ENCODE measurements around the gene LRRC23.
"Not testable (repeated sequence)": the region's sequence is repeated elsewhere in the genome, so short reads cannot be mapped to it uniquely, and the experiment has no call there.

LRRC23 gene

GRCh38 chr12:6902448-6902847 is 2.2 kb upstream of the LRRC23 start:
- DNase-seq (ENCODE audit: low read depth in 2 of 2), result no peak

DNA sequence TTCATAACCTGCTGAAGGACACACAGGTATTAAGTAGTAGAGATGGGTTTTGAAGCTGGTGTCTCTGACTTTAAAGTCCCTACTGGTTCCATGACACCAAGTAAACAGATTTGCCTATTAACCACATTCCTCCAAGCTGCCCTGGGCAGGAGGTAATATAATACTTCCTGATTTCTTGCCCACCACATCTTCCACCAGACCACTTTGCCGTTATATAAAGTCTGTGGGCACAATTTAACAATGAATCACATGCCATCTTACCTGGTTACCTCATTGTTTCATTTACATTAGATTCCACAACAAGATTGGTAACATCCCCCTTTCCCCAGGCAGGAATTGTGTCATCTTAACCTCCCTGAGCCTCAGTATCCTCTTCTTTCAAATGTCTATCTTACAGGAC is 900 bp upstream of the LRRC23 start:
- no peak for DNase-seq (ENCODE audit: low read depth in 2 of 2)

- no peak for DNase-seq (ENCODE audit: low read depth in 2 of 2)
Measured at GRCh38 chr12:6905414-6906040, 905 bp downstream of the LRRC23 start.

DNA sequence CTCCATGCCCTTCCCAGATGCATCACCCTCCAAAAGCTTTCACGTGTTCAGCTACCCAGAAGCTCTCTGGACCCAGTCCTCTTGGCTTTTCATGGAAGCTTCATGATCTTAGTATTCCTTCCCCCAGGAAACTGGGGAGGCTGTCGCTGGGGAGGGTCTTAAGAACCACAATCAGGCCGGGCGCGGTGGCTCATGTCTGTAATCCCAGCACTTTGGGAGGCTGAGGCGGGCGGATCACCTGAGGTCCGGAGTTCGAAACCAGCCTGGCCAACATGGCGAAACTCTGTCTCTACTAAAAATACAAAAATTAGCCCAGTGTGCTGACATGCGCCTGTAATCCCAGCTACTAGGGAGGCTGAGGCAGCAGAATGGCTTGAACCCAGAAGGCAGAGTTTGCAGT is 3.5 kb downstream of the LRRC23 start:
- not testable (repeated sequence) for DNase-seq (ENCODE audit: low read depth in 2 of 2)

- no peak for DNase-seq (ENCODE audit: low read depth in 2 of 2)
Measured at GRCh38 chr12:6909421-6910145, 5.0 kb downstream of the LRRC23 start.

GRCh38 chr12:6912164-6912935 is 7.7 kb downstream of the LRRC23 start:
- no peak for DNase-seq (ENCODE audit: low read depth in 2 of 2)

GRCh38 chr12:6914246-6914946 is 9.8 kb downstream of the LRRC23 start, which contains the start of gene ENO2:
Gene ENO2, plus strand, starts transcription at chr12:6914580. Its CDS starts 1,253 bp downstream, at chr12:6915833.
- peak; percentile 69 to 72 for DNase-seq (ENCODE audit: low read depth in 2 of 2)

- no peak for DNase-seq (ENCODE audit: low read depth in 2 of 2)
Measured at GRCh38 chr12:6914947-6915788, 10.5 kb downstream of the LRRC23 start.

DNA sequence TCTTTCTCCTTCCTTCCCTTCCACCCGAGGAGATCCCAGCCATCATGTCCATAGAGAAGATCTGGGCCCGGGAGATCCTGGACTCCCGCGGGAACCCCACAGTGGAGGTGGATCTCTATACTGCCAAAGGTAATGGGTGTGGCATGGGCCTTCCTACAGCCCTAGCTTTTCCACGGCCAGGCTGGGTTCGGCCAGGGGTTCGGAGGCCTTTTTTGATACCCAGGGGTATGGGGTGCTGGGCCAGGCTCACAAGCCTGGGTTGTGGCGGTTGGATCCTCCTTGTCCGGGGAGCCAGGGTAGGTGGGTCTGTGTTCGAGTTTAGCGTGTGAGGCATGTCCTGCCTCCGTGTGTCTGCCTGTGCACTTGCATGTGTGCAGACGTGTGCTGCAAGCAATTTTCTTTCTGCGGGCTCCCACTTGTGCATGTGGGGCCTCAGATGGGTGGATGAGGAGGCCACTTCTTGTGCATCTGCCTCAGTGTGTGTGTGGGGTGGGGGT is 11.2 kb downstream of the LRRC23 start:
- no peak for DNase-seq (ENCODE audit: low read depth in 2 of 2)

DNA sequence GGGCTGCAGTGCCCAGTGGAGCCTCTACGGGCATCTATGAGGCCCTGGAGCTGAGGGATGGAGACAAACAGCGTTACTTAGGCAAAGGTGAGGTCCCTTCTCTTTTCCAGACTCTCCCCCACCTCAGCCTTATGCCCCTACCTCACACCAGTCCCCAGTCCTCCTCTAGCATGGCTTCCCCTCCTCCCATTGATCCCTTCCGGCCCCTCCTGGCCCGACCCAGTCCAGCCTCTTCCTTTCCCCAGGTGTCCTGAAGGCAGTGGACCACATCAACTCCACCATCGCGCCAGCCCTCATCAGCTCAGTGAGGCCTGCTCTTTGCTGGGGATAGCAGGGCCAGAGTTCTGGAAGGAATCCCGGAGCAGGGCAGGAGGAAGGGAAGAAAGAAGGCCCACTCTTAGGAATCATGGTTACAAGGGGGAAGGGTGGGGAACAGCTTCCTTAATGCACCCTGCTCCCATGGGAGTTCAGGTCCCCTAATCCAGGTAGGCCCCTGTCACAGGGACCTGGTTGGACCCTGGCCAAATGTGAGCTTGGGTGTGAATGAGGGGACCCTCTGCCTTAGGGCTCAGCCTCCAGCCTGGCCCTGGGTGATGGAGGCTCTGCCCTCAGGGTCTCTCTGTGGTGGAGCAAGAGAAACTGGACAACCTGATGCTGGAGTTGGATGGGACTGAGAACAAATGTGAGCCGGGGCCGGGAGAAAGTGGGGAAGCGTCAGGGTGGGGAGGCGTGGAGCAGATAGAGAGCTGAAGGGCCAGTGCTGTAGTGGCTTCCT is 12.0 kb downstream of the LRRC23 start:
- DNase-seq (ENCODE audit: low read depth in 2 of 2), result no peak

DNA sequence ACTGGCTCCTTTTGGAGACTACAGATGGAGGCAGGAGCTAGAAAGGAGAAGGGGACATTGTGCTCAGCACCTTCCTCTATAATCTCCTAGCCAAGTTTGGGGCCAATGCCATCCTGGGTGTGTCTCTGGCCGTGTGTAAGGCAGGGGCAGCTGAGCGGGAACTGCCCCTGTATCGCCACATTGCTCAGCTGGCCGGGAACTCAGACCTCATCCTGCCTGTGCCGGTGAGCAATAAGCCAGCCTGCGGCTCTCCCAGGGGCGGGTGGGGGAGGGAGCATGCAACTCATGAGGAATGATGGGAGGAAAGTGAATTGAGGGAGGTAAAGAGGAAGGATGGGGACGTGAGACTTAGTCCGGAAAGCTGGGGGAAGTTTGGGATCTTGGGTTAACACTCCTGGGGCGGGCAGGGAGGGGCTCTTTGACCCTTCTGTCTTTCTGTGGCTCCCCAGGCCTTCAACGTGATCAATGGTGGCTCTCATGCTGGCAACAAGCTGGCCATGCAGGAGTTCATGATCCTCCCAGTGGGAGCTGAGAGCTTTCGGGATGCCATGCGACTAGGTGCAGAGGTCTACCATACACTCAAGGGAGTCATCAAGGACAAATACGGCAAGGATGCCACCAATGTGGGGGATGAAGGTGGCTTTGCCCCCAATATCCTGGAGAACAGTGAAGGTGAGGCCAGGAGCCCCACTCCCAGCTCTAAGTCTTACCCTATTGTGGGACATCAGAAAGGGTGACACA is 13.0 kb downstream of the LRRC23 start:
- no peak for DNase-seq (ENCODE audit: low read depth in 2 of 2)

DNA sequence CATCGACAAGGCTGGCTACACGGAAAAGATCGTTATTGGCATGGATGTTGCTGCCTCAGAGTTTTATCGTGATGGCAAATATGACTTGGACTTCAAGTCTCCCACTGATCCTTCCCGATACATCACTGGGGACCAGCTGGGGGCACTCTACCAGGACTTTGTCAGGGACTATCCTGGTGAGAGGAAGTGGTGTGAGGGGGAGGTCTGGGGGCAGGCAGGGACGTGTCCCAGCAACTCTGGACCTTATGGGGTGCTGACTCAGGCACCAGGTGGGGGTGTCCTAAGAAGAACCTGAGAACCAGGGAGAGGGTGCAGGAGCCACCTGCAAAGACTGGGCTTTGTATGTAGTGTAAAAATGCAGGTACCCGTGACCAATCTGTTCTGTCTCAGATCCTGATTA is 15.0 kb downstream of the LRRC23 start:
- DNase-seq (ENCODE audit: low read depth in 2 of 2), result no peak

DNA sequence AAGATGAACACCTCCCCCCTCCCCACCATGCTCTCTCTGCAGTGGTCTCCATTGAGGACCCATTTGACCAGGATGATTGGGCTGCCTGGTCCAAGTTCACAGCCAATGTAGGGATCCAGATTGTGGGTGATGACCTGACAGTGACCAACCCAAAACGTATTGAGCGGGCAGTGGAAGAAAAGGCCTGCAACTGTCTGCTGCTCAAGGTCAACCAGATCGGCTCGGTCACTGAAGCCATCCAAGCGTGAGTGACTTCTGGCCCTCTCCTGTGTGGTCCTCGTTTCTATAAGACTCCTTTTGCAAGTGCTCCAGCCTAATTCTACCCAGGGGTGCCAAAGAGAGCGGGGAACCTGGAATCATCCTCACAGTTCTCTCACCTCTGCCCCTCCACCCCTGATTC is 16.9 kb downstream of the LRRC23 start:
- DNase-seq (ENCODE audit: low read depth in 2 of 2), result no peak

GRCh38 chr12:6921996-6922946 is 17.6 kb downstream of the LRRC23 start:
- DNase-seq (ENCODE audit: low read depth in 2 of 2), result no peak

DNA sequence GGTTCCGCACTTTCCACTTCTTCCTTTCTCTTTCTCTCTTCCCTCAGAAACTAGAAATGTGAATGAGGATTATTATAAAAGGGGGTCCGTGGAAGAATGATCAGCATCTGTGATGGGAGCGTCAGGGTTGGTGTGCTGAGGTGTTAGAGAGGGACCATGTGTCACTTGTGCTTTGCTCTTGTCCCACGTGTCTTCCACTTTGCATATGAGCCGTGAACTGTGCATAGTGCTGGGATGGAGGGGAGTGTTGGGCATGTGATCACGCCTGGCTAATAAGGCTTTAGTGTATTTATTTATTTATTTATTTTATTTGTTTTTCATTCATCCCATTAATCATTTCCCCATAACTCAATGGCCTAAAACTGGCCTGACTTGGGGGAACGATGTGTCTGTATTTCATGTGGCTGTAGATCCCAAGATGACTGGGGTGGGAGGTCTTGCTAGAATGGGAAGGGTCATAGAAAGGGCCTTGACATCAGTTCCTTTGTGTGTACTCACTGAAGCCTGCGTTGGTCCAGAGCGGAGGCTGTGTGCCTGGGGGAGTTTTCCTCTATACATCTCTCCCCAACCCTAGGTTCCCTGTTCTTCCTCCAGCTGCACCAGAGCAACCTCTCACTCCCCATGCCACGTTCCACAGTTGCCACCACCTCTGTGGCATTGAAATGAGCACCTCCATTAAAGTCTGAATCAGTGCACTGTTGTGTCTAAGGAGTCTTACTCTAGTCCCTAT is 18.5 kb downstream of the LRRC23 start:
- DNase-seq (ENCODE audit: low read depth in 2 of 2), result no peak

DNA sequence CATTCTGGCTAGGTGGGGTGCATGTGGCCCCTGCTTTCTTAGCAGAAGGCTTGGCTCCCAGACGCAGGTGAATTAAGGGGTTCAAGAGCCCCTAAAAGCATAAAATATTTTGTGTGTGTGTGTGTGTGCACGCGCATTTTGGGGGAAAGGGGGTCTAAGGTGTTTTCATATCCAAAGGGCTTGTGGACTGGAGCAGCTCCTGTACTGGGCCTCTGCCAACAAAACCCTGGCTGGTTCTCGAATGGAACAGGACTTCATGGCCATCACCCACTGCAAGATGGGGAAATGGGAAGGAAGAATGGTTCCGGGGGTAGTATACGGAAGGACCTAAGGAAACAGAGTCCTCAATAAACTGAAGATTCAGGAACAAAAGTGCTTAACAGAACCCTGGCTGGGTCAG is 19.2 kb downstream of the LRRC23 start:
- DNase-seq (ENCODE audit: low read depth in 2 of 2), result no peak

- DNase-seq (ENCODE audit: low read depth in 2 of 2), result no peak
Measured at GRCh38 chr12:6925239-6925539, 20.6 kb downstream of the LRRC23 start.
